NCI-H748 (cell line): Measurements from ENCODE around the gene CLRN2.
A peak's percentile ranks its signal among the peaks of the same experiment; 100 is the strongest.
"Not testable (repeated sequence)": the region's sequence is repeated elsewhere in the genome, so short reads cannot be mapped to it uniquely, and the experiment has no call there.

Source experiments
- DNase-seq: peaks from one replicate; lab custom pipeline; 2025; ENCODE audit not compliant: unreplicated experiment; lab: John Stamatoyannopoulos, UW

Gene CLRN2

DNA sequence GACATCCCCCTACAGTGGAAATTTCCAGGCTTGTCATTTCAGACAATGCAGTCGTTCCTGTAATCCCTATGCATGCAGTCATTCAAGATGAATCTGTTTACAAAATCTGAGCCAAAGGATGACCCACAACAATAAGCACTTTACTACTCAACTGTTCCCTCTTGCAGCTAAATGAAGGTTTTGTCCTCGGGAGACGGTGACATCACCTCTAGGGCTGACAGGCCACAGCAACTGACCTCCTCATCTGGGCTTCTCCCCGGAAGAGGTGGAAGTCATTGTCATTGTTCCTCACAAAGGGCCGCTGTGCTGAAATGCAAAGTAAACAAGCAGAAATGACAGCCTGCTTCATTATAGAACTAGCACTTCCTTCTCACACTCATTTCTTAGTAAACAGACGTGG lies 29.2 kb downstream of the CLRN2 start:
- DNase-seq, result peak; percentile 93

DNA sequence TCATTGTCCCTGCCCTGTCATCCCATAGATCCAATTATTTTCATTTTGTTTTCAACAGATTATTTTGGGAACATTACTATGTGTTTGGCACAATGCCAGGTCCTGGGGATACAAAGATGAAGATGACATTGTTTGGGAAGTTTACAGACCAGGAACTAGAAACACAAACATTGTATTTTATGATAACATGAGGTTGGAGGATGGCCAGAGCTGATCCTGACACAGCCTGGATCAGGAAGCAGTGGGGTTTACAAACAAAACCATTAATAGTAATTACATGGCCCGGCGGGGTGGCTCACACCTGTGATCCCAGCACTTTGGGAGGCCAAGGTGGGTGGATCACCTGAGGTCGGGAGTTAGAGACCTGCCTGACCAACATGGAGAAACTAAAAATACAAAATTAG lies 29.9 kb downstream of the CLRN2 start:
- peak; percentile 95 for DNase-seq

DNA sequence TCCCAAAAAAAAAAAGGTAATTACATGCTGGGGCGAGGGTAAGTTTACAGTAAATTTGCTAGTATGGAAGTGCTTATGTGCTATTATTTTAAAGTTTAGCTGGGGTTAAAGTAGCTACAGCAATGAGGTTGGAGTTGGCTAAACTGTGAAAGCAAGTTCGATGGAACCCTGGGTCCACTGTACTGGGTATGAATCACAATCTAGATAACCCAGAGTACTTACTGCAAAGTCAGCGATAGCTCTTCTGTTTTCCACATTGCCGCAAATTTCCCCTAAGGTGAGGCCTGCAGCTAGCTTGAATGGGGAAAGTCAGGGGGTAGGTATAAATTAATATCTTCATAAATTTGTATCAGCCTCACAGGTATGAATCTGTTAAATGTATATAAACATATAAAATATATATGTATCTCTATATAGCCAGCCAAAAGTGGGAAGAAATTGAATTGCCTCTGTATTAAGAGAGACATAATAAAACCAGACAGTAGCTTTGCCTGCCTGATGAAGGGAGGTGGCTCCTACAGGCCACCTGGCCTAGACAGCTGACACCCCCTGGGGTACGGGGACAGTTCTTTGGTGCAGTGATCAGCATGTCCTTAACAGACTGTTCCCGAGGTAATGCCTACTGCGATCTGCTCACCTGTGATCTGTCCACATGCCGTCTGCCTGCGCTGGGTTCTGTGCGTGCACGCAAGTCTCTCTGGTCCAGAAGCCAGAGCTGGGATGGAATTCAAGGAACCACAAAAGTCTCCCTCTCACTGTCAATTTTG lies 30.6 kb downstream of the CLRN2 start:
- peak; percentile 38 for DNase-seq

DNA sequence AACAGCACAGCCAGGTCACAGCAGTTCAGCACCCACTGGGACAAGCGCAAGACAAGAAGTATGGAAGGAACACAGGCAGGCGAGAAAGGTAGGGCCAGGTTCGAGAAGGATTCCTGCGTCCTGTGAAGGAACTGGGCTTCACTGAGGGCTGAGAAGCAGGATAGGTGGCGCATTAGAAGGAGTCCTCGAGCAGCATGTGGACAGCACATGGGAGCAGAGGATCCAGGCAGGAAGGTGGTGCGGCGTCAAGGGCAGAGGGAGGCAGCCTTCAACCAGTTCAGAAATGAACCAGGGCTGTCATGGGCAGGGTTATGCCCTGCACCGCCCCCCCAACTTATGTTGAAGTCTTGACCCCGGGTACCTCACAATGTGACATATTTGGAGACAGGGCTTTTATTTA lies 31.3 kb downstream of the CLRN2 start:
- DNase-seq, result no peak

DNA sequence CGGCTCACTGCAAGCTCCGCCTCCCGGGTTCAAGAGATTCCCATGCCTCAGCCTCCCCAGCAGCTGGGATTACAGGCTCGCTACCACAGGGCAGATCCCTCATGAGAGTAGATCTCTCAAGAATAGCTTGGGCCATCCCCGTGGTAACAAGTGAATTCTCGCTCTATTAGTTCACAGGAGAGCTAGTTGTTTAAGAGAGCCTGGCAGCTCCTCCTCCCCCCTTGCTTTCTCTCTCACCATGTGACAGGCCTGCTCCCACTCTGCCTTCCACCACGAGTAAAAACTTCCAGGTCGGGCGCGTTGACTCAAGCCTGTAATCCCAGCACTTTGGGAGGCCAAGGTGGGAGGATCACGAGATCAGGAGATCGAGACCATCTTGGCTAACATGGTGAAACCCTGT lies 31.7 kb downstream of the CLRN2 start:
- no peak for DNase-seq

DNA sequence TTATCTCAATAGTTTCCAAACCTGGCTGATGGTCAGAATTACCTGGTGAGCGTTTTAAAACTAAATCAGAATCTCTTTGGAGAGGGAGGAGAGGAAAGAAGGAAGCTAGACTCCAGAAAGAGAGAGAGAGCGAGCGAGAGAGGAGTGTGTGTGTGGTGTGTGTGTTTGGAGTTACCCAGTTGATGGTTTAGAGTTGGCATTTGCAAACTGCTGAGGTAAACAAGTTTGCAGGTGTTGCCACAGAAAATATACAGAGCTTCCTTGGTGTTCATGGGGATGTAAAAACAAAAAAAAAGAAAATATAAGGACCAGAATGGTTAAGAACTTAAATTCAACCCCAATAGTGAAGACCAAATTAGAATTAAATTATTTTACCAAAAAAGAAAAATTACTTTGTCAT lies 35.6 kb downstream of the CLRN2 start:
- no peak for DNase-seq

DNA sequence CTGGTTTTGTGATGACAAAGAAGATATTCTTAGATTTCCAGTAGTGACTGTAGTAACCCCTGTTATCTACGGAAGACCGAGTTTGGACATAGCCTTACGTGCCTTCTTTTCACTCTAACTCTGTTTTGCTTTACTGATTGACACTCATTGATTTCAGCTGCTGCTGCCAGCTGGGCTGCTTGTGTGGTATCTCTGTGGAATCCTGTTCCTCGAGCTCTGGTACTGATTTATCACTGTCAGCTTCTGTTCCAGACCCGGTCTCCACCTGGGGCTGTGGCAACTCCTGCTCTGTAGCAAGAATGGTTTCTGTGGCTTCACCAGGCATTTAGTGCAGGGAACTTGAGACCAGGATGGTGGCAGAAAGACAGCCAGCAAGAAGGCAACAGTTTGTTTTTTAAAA lies 37.5 kb downstream of the CLRN2 start:
- no peak for DNase-seq

DNA sequence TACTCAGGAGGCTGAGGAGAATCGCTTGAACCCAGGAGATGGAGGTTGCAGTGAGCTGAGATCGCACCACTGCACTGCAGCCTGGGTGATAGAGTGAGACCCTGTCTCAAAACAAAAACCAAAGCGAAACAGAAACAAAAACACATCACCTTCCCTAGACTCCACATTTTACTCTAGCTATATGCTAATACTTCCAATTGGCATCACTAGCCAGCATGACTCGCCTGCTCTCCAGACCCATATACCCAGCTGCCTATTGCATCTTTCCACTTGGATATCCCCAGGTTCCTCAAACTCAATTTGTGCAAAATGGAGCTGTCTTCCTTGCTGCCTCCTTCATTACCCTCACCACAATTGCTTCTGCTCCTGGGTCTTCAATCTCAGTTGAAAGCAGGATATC lies 39.6 kb downstream of the CLRN2 start:
- DNase-seq, result no peak

DNA sequence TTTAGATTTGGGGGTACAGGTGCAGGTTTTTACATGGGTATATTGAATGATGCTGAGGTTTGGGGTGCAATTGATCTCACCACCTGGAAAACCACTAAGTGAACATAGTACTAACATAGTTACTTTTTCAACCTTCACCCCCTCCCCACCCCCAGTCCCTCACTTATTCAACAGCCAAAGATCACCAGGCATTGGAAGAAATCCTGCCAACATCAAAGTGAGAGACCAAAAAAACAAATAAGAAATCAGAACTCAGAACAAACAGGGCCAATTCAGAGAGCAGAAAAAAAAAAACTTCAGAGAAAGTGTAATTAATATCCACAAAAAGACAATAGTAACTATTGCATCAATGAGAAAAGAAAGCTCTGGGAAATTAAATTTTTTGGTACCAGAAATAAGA lies 41.5 kb downstream of the CLRN2 start:
- DNase-seq, result no peak

DNA sequence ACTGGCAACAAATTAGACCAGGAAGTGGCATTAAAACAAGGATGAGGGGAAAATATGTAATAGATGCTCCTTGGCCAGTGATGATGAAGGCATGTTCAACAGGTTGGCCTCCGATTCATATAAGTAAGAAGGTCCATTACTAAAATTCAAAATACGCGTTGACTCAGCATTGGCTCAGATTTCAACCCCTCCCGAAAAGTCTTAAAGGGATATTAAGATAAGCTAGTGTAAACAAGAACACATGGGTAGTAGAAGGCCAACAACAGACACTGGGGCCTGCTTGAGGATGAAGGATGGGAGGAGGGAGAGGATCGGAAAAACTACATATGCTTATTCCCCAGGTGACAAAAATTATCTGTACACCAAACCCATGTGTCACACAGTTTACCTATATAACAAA lies 42.9 kb downstream of the CLRN2 start:
- no peak for DNase-seq

DNA sequence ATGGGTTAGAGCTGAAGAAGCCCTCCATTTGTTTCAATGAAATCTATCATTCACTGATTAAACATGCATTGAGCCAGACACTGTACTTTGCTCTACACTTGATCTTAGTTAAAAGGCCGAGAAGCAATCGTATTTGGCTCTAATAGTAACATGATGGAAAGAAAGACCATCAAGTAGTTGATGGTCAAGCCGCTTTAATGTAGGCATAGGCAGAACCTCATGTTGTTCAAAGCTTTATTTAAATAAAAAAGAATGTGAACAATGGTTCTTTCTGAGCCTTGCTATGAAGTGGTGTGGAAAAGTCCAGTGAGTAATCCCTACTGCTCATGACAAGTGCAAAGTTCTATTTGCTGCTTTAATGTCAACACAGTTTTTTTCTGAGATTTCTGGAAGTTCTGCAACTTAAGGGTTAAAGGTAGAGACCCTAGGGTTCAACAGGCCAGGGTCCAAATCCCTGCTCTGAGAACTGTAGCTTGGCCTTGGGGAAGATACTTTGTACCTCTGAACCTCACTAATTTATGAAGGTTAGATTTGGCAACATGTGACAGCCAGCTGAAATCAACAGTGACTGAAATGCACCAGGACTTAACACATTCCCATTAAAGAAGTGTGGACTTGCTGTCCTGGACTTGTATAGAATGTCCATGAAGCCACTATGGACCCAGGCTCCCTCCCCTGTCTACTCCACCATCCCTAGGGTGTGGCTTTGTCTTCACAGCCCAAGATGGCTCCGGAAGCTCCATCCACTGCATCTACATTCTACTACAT lies 44.2 kb downstream of the CLRN2 start:
- no peak for DNase-seq

DNA sequence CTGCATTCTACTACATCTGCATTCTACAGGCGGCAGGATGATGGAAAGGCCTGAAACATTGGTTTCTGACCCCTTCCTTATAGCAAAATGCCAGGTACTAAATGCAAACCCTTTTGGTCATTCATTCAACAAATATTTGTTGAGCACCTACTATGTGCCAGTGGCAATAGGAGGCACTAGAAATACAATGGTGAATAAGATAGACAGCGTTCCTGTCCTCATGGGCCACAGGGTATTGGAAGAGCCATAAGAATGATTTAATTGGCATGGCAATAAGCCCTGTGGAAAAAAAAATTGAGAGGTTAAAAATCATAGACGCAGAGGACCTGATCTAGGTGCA lies 44.7 kb downstream of the CLRN2 start:
- no peak for DNase-seq

DNA sequence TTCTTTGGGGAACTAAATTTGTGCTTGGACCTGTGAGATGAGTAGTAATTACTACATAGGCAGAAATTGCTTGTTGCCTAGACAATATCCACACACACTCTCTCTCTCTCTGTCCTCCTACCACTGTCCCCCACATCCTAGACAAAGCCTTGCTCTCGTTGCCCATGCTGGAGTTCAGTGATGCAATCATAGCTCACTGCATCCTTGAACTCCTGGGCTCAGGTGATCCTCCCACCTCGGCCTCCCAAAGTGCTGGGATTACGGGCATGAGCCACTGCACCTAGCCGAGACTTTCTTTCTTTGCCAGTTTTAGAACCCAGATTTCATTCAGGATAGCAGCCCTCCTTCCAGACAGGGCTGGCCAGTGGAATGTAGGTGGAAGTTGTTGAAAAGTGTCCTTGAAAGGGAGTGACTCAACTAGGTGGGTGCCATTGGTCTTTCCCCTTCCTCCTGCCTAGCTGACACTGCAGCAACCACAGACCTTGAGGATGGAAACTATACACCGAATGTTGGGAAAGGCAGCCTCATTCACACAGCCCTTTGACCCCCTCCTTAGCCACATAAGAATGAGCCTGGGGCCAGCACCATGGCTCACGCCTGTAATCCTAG lies 45.2 kb downstream of the CLRN2 start:
- no peak for DNase-seq

DNA sequence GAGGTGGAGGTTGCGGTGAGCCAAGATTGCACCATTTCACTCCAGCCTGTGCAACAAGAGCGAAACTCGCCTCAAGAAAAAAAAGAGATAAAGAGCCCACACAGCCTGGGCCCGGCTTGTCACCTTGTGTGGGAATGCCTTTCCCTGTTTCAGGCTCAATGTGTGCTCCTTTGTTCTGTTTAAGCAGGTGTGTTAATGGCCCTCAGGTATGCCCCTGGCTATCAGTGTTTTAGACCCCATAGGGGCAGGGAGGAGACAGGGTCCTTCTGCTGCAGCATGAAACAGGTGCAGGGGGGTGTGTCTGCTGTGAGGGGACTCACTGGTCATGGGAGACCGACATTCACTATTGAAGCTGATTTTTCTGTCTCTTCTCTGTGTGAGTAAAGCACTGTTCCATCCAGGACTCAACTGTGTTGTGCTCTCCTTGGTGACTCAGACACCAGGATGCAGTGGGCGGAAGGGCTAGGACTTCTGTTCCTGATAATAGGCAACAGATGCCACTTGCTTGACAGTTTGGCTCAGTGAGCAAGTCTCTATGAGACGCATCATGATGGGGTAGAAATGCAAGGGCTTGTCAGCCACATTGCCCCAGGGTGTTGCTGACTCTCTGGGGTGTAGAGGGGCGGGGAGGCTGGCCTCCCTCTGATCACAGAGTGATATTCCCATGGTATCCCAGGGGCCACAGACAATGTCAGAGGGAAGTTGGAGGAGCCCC lies 46.4 kb downstream of the CLRN2 start:
- no peak for DNase-seq

DNA sequence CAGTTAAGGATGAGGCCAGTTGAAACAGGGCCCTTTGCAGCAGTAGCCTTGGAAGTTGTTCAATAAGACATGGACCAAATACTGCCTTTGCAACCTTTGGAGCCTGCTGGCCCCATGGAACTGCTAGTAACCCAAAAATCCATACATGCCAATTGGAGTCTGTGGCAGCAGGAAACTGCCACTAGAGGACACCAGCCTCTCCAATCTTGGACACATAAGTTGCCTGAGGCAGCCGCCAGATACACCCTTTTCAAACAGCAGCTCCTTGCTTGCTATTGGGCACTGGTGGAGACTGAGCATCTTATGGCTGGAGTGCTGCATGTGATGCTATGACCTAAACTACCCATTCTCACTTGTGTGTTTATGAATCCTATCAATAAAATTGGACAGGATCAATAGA lies 47.2 kb downstream of the CLRN2 start:
- DNase-seq, result peak; percentile 3

DNA sequence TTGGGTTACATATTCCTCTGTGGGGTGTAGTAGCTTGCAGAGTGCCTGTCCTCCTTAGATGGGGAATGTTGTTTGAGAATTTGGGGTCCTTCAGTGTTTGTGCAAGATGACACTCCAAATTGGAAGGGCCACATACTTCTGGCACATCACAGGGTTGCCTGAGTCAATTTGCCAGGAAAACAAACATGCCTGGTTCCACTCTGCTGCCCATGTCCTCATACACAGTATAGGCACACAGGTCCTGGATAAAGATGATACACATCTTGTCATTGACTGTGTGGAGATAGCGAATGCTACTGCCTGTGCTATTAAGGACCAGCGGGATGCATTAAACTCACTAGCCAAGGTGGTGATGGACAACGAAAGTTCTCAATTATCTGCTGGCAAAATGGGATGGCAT lies 50.9 kb downstream of the CLRN2 start:
- DNase-seq, result no peak

DNA sequence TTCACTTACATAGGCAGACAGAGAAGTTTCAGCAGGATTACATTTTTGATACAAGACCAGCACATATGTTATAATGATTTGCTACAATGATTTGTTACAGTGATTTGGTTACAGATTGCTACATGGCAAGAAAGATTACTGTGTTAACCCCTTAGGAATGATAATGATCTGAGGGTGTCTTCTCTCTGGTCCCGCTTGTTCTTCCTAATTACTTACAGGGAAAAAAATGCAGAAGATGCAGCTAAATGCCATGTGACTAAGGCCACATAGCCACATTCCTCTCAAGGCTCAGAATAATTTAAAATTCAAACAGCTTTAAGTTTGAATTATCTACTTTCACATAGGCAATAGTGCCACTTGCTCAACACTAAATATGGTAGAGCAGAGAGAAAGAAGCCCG lies 52.3 kb downstream of the CLRN2 start:
- DNase-seq, result no peak

DNA sequence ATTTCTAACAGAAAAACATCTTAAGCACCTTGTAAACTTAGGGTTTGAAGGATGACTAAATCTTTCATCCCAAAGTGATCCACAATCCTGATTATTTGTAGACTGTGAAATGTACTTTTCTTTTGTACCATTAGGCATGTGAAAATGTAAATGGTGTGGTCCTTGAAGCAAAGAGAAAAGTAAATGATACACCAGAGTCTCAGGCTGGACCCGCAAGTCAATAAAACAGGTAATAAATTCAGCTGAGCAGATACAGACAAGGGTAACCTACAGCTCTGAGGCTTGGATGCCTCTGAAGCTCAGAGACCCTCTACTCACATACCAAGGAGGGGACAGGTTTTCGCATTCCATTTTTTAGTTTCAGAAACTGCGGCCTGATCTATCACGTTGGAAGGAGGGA lies 59.2 kb downstream of the CLRN2 start:
- DNase-seq, result no peak

DNA sequence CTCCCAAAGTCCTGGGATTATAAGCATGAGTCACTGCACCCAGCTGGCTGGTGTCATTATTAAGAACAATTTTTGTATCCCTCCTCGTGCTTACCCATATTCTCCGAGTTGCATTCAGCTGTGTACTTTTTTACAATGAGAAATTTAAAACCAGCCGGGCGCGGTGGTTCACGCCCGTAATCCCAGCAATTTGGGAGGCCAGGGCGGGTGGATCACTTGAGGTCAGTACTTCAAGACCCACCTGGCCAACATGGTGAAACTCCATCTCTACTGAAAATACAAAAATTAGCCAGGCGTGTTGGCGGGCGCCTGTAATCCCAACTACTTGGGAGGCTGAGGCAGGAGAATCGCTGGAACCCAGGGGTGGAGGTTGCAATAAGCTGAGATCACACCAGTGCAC lies 60.2 kb downstream of the CLRN2 start:
- not testable (repeated sequence) for DNase-seq
